HCT116 (cell line): ENCODE data around the gene MTX2. TPM values are rescaled to one million over a fixed set of nuclear protein-coding genes. Genes with fewer than 3 reads are reported as not detected.

Experiments
- ATAC-seq: fragments of 200-7000 bp; cut with Tn5 transposase; 2 replicates; pipeline ENCODE4 v1.9.1; 2020; ENCODE audit warnings: mild to moderate bottlenecking, moderate library complexity
- BruUV-seq: library from RNA; stranded (reverse); fragments of 400-500 nt; replicated peaks from 2 replicates; lab custom pipeline; 2021; lab: Mats Ljungman, UMichigan
- CTCF ChIA-PET: fragments of 300-600 bp; sonication (Branson Sonifier 250); formaldehyde crosslinking; loops from one replicate; lab custom pipeline; 2021; ENCODE audit warnings: antibody characterized with exemption; lab: Charles Lee
- POLR2A ChIA-PET: fragments of 300-600, 350-600 bp; sonication (Branson Sonifier 250); formaldehyde crosslinking; loops from one replicate; lab custom pipeline; 2021; ENCODE audit warnings: antibody characterized with exemption; lab: Charles Lee
- RAD21 ChIA-PET, 2 experiments: fragments of 300-600 bp; sonication (Branson Sonifier 250); formaldehyde crosslinking; loops; one replicate each; lab custom pipeline; 2023; ENCODE audit warnings: low total read pairs in 2 of 2; ENCODE audit not compliant: uncharacterized antibody in 2 of 2, unreplicated experiment in 2 of 2, low non-redundant PET in 1 of 2; lab: Charles Lee
- DNase-seq: peaks from one replicate; pipeline ENCODE4 v3.0.0-alpha.2; 2010; ENCODE audit warnings: low read depth, low spot score
- H2AFZ ChIP-seq: fragments of 200-600 bp; shearing (Covaris generic), sonication (generic); 2 replicates; pipeline ENCODE4 v1.6.1; 2017; ENCODE audit warnings: low read depth, mixed run types, mixed read lengths, antibody characterized with exemption, low read length; ENCODE audit not compliant: poor library complexity, severe bottlenecking
- H3K27ac ChIP-seq: 2 replicates; pipeline ENCODE4 v1.5.1; 2012; ENCODE audit warnings: low read depth, low read length
- H3K27me3 ChIP-seq: fragments of 200-600 bp; sonication (generic); 2 replicates; pipeline ENCODE4 v1.6.1; 2016; ENCODE audit warnings: mixed run types, low read length, mixed read lengths; ENCODE audit not compliant: insufficient read depth
- H3K36me3 ChIP-seq, 2 experiments: fragments of 200-500 bp in 1 of 2; fragments of 200-600 bp in 1 of 2; sonication (Bioruptor generic) in 1 of 2; sonication (generic) in 1 of 2; 2 replicates each; pipeline versions ENCODE4 v1.5.1 to v1.6.1; 2014 to 2016; ENCODE audit warnings: low read length in 2 of 2, inconsistent platforms in 1 of 2, mixed read lengths in 1 of 2, mixed run types in 1 of 2; ENCODE audit not compliant: insufficient read depth in 2 of 2, control insufficient read depth in 1 of 2
- H3K4me1 ChIP-seq, 2 experiments: fragments of 200-600 bp in 1 of 2; sonication (generic) in 1 of 2; 2 replicates each; pipeline versions ENCODE4 v1.5.1 to v1.6.1; 2012 to 2017; ENCODE audit warnings: low read length in 2 of 2, inconsistent platforms in 1 of 2, mild to moderate bottlenecking in 1 of 2, mixed read lengths in 1 of 2, mixed run types in 1 of 2, moderate library complexity in 1 of 2; ENCODE audit not compliant: insufficient read depth in 2 of 2, control insufficient read depth in 1 of 2
- H3K4me2 ChIP-seq: fragments of 200-600 bp; sonication (generic); 2 replicates; pipeline ENCODE4 v1.6.1; 2017; ENCODE audit warnings: mixed run types, low read length, mixed read lengths
- H3K4me3 ChIP-seq, 2 experiments: fragments of 200-600 bp in 1 of 2; sonication (generic) in 1 of 2; replicated peaks in 1 of 2; 2 replicates each; pipeline ENCODE4 v1.5.1; 2011 to 2016; ENCODE audit warnings: low read length in 2 of 2, control low read depth in 1 of 2, low read depth in 1 of 2, mild to moderate bottlenecking in 1 of 2, mixed read lengths in 1 of 2, mixed run types in 1 of 2
- H3K79me2 ChIP-seq: fragments of 200-600 bp; sonication (generic); 2 replicates; pipeline ENCODE4 v1.6.1; 2017; ENCODE audit warnings: mild to moderate bottlenecking, mixed run types, low read length, moderate library complexity, mixed read lengths; ENCODE audit not compliant: insufficient read depth
- H3K9ac ChIP-seq: fragments of 200-600 bp; sonication (generic); 2 replicates; pipeline ENCODE4 v1.6.1; 2016; ENCODE audit warnings: low read length, mixed read lengths
- H3K9me2 ChIP-seq: fragments of 200-600 bp; sonication (generic), shearing (Covaris generic); 2 replicates; pipeline ENCODE4 v1.6.1; 2017; ENCODE audit warnings: mixed run types, mild to moderate bottlenecking, moderate library complexity; ENCODE audit not compliant: insufficient read depth
- H3K9me3 ChIP-seq, 2 experiments: fragments of 200-500 bp in 1 of 2; fragments of 200-600 bp in 1 of 2; sonication (Bioruptor generic) in 1 of 2; sonication (generic) in 1 of 2; 2 replicates each; pipeline ENCODE4 v1.6.1; 2014 to 2017; ENCODE audit warnings: low read length in 2 of 2, mixed read lengths in 2 of 2, inconsistent platforms in 1 of 2, low read depth in 1 of 2, mild to moderate bottlenecking in 1 of 2, mixed run types in 1 of 2, moderate library complexity in 1 of 2; ENCODE audit not compliant: control insufficient read depth in 1 of 2, insufficient read depth in 1 of 2
- H4K20me1 ChIP-seq: fragments of 200-600 bp; sonication (generic), shearing (Covaris generic); 2 replicates; pipeline ENCODE4 v1.6.1; 2017; ENCODE audit warnings: mixed run types, mild to moderate bottlenecking, moderate library complexity; ENCODE audit not compliant: insufficient read depth
- CBX3 ChIP-seq: IDR thresholded peaks from 2 replicates; pipeline ENCODE4 v1.6.1; 2012; ENCODE audit warnings: low read depth
- CEBPB ChIP-seq: IDR thresholded peaks from 2 replicates; pipeline ENCODE4 v1.6.1; 2012; ENCODE audit warnings: low read depth
- EGR1 ChIP-seq: IDR thresholded peaks from 2 replicates; pipeline ENCODE4 v1.6.1; 2012; ENCODE audit warnings: low read depth
- EZH2 ChIP-seq: fragments of 200-600 bp; sonication (generic); IDR thresholded peaks from 2 replicates; pipeline ENCODE4 v1.6.1; 2017; ENCODE audit warnings: antibody characterized with exemption, mixed run types
- EZH2phosphoT487 ChIP-seq: fragments of 200-600 bp; IDR thresholded peaks from 2 replicates; pipeline ENCODE4 v1.6.1; 2018; ENCODE audit warnings: antibody characterized with exemption, borderline replicate concordance
- FOSL1 ChIP-seq: IDR thresholded peaks from 2 replicates; pipeline ENCODE4 v1.6.1; 2012; ENCODE audit warnings: low read depth
- JUND ChIP-seq: IDR thresholded peaks from 2 replicates; pipeline ENCODE4 v1.6.1; 2012
- SIN3A ChIP-seq: IDR thresholded peaks from 2 replicates; pipeline ENCODE4 v1.6.1; 2012; ENCODE audit warnings: low read depth
- SP1 ChIP-seq: IDR thresholded peaks from 2 replicates; pipeline ENCODE4 v1.6.1; 2012; ENCODE audit warnings: low read depth
- SRF ChIP-seq: IDR thresholded peaks from 2 replicates; pipeline ENCODE4 v1.6.1; 2012; ENCODE audit warnings: low read depth
- TCF7L2 ChIP-seq: IDR thresholded peaks from 2 replicates; pipeline ENCODE4 v1.7.0; 2011; ENCODE audit warnings: borderline replicate concordance, inconsistent platforms; ENCODE audit not compliant: insufficient read depth, insufficient read length; ENCODE audit errors: extremely low read depth
- YY1 ChIP-seq: IDR thresholded peaks from 2 replicates; pipeline ENCODE4 v1.6.1; 2011; ENCODE audit warnings: low read length, low read depth, moderate library complexity, mild to moderate bottlenecking; ENCODE audit not compliant: insufficient replicate concordance; ENCODE audit errors: extremely low read depth
- ZNF274 ChIP-seq: fragments of 200-500 bp; sonication (Bioruptor generic); IDR thresholded peaks from 2 replicates; pipeline ENCODE4 v1.6.1; 2014; ENCODE audit warnings: mild to moderate bottlenecking, low read depth, low read length, inconsistent platforms
- intact Hi-C: fragments of 100-400 bp; cut with micrococcal nuclease; formaldehyde crosslinking; loops from 2 replicates; pipeline ENCODE4 v1.10.0; 2022
- total RNA-seq: library from RNA; stranded (reverse); gene quantifications from one replicate; pipeline ENCODE4 v1.2.1, GENCODE V29; 2021; ENCODE audit not compliant: unreplicated experiment
- TF ChIP-seq, protein P1 (sequence below), 3 experiments: fragments of 200-600 bp in 1 of 3; sonication (generic) in 1 of 3; IDR thresholded peaks in 2 of 3; conservative IDR thresholded peaks in 1 of 3; 2 replicates each; pipeline ENCODE4 v1.5.1; 2012 to 2017; ENCODE audit warnings: low read depth in 2 of 3, low read length in 2 of 3, antibody characterized with exemption in 1 of 3, borderline replicate concordance in 1 of 3, control low read depth in 1 of 3, mild to moderate bottlenecking in 1 of 3, mixed read lengths in 1 of 3, mixed run types in 1 of 3, moderate library complexity in 1 of 3; ENCODE audit not compliant: insufficient read depth in 1 of 3
- TF ChIP-seq, protein P2 (sequence below): IDR thresholded peaks from 2 replicates; pipeline ENCODE4 v1.6.1; 2012; ENCODE audit warnings: low read depth
- TF ChIP-seq, protein P3 (sequence below): IDR thresholded peaks from 2 replicates; pipeline ENCODE4 v1.6.1; 2012

Gene MTX2
- total RNA-seq, 1 experiment from 2014 or later, result 38.9 TPM

DNA sequence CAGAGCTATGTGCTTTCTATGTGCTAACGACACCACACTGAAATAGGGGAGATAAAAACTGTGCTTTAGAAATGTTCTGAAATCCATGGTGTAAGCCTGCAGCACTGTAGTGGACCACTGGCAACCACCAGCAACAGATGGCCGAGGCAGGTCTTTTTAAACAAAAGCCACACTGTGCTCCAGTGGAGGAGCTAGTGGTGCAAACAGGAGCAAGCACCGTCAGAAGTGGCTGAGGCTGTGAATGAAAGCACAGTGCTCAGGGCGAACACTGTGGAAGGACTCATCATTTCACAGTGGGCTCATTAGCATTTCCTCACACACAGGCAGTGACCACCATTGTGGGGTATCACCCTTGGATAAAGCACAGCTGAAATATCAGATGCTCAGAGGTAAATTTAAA, 22.9 kb upstream of the MTX2 start:
- no TSS peak for BruUV-seq
- ChIA-PET CTCF (no interaction called here), RAD21 (no interaction called here), POLR2A (no interaction called here)
- no peak for DNase-seq
- H3K9me3 ChIP-seq, result no peaks in the 10 kb centered on the region
- H3K9me2 ChIP-seq, result no peaks in the 10 kb centered on the region
- no peaks in the 10 kb centered on the region for H3K36me3 ChIP-seq
- no peaks in the 10 kb centered on the region for H3K27me3 ChIP-seq
- no peaks in the 10 kb centered on the region for H3K4me1 ChIP-seq
- no peaks in the 10 kb centered on the region for H3K79me2 ChIP-seq
- intact Hi-C loops, result no loop called here
- no peaks in the 10 kb centered on the region for H4K20me1 ChIP-seq
- no peak overlapping the region for H3K9ac ChIP-seq
- H3K4me2 ChIP-seq, result no peak overlapping the region
- no peak overlapping the region for H2AFZ ChIP-seq
- no peak overlapping the region for H3K27ac ChIP-seq
- TF ChIP-seq EGR1, result no peak
- TF ChIP-seq, protein P1, sequence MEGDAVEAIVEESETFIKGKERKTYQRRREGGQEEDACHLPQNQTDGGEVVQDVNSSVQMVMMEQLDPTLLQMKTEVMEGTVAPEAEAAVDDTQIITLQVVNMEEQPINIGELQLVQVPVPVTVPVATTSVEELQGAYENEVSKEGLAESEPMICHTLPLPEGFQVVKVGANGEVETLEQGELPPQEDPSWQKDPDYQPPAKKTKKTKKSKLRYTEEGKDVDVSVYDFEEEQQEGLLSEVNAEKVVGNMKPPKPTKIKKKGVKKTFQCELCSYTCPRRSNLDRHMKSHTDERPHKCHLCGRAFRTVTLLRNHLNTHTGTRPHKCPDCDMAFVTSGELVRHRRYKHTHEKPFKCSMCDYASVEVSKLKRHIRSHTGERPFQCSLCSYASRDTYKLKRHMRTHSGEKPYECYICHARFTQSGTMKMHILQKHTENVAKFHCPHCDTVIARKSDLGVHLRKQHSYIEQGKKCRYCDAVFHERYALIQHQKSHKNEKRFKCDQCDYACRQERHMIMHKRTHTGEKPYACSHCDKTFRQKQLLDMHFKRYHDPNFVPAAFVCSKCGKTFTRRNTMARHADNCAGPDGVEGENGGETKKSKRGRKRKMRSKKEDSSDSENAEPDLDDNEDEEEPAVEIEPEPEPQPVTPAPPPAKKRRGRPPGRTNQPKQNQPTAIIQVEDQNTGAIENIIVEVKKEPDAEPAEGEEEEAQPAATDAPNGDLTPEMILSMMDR (IDR thresholded peaks at IDR 0.05 in 2 of 3, conservative IDR thresholded peaks at IDR 0.05 in 1 of 3; ENCODE audit: borderline replicate concordance in 1 of 3, insufficient read depth in 1 of 3, low read depth in 2 of 3, low read length in 2 of 3), result no peak
- TF ChIP-seq SP1, result no peak
- no peak for TF ChIP-seq CEBPB
- no peak for TF ChIP-seq FOSL1
- no peak for TF ChIP-seq CBX3
- no peak for TF ChIP-seq SIN3A
- TF ChIP-seq EZH2phosphoT487, result no peak
- no peak for TF ChIP-seq YY1
- no peak for TF ChIP-seq SRF
- H3K4me3 ChIP-seq, result no peak overlapping the region
- no peak for ATAC-seq

DNA sequence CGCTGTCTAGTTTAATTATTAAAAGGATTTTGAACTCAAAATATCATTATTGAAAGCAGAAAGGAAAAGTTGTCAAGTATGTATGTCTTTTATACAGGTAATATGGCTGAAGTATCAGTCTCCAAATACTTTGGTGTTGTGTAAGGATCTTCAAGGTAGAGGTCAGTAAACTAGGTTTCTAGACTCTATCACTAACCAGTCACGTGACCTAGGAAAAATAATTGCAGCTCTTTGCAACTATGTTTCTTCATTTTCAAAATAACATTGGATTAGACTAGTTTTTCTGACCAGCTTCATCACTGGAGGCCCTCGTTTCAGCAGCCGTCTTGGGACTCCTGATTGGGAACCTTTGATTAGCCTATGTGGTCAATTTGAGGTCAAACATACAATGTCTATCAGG, 21.4 kb upstream of the MTX2 start:
- H2AFZ ChIP-seq, result no peak overlapping the region
- H3K79me2 ChIP-seq, result no peaks in the 10 kb centered on the region
- intact Hi-C loops, result no loop called here
- ATAC-seq (no peak), DNase-seq (no peak)
- ChIA-PET RAD21 (no interaction called here), CTCF (no interaction called here), POLR2A (no interaction called here)
- H3K36me3 ChIP-seq, result no peaks in the 10 kb centered on the region
- H3K27ac ChIP-seq, result no peak overlapping the region
- no peaks in the 10 kb centered on the region for H4K20me1 ChIP-seq
- no peaks in the 10 kb centered on the region for H3K9me2 ChIP-seq
- BruUV-seq, result no TSS peak
- no peaks in the 10 kb centered on the region for H3K4me1 ChIP-seq
- H3K9ac ChIP-seq, result no peak overlapping the region
- no peak overlapping the region for H3K4me3 ChIP-seq
- no peak overlapping the region for H3K4me2 ChIP-seq
- TF ChIP-seq, protein P2, sequence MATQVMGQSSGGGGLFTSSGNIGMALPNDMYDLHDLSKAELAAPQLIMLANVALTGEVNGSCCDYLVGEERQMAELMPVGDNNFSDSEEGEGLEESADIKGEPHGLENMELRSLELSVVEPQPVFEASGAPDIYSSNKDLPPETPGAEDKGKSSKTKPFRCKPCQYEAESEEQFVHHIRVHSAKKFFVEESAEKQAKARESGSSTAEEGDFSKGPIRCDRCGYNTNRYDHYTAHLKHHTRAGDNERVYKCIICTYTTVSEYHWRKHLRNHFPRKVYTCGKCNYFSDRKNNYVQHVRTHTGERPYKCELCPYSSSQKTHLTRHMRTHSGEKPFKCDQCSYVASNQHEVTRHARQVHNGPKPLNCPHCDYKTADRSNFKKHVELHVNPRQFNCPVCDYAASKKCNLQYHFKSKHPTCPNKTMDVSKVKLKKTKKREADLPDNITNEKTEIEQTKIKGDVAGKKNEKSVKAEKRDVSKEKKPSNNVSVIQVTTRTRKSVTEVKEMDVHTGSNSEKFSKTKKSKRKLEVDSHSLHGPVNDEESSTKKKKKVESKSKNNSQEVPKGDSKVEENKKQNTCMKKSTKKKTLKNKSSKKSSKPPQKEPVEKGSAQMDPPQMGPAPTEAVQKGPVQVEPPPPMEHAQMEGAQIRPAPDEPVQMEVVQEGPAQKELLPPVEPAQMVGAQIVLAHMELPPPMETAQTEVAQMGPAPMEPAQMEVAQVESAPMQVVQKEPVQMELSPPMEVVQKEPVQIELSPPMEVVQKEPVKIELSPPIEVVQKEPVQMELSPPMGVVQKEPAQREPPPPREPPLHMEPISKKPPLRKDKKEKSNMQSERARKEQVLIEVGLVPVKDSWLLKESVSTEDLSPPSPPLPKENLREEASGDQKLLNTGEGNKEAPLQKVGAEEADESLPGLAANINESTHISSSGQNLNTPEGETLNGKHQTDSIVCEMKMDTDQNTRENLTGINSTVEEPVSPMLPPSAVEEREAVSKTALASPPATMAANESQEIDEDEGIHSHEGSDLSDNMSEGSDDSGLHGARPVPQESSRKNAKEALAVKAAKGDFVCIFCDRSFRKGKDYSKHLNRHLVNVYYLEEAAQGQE, result no peak
- TF ChIP-seq TCF7L2 (no peak), JUND (no peak), ZNF274 (no peak), EZH2 (no peak)
- TF ChIP-seq, protein P3, sequence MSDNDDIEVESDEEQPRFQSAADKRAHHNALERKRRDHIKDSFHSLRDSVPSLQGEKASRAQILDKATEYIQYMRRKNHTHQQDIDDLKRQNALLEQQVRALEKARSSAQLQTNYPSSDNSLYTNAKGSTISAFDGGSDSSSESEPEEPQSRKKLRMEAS, result no peak
- H3K9me3 ChIP-seq, result no peaks in the 10 kb centered on the region
- no peaks in the 10 kb centered on the region for H3K27me3 ChIP-seq
